Measurements from ENCODE around the gene SENP7.
"Not testable (repeated sequence)": the region's sequence is repeated elsewhere in the genome, so short reads cannot be mapped to it uniquely, and the experiment has no call there.

The SENP7 gene

GRCh38 chr3:101319531-101319930 is 193.5 kb downstream of the SENP7 start:
- TF ChIP-seq ZNF565 (CRISPR knock-in tag; conservative IDR thresholded peaks at IDR 0.05; ENCODE audit: low read depth), result no peak
- no peak for TF ChIP-seq ZC3H10 (CRISPR knock-in tag; IDR thresholded peaks at IDR 0.05)
- TF ChIP-seq TCF4 (CRISPR knock-in tag; IDR thresholded peaks at IDR 0.05; ENCODE audit: borderline replicate concordance), result no peak
- no peak for TF ChIP-seq GLIS3 (CRISPR knock-in tag; IDR thresholded peaks at IDR 0.05)
- TF ChIP-seq OSR1 (CRISPR knock-in tag; IDR thresholded peaks at IDR 0.05), result no peak
- no peak for ATAC-seq

GRCh38 chr3:101312545-101312944 is 200.5 kb downstream of the SENP7 start:
- TF ChIP-seq ESRRG (CRISPR knock-in tag; IDR thresholded peaks at IDR 0.05), result no peak
- no peak for TF ChIP-seq ZNF70 (CRISPR knock-in tag; IDR thresholded peaks at IDR 0.05)
- no peak for TF ChIP-seq TOX (CRISPR knock-in tag; IDR thresholded peaks at IDR 0.05; ENCODE audit: borderline replicate concordance)
- no peak for TF ChIP-seq ZNF565 (CRISPR knock-in tag; conservative IDR thresholded peaks at IDR 0.05; ENCODE audit: low read depth)
- no peak for ATAC-seq

- no peak for ATAC-seq
- TF ChIP-seq OSR1 (CRISPR knock-in tag; IDR thresholded peaks at IDR 0.05) (no peak), TOX (CRISPR knock-in tag; IDR thresholded peaks at IDR 0.05; ENCODE audit: borderline replicate concordance) (no peak), ESRRG (CRISPR knock-in tag; IDR thresholded peaks at IDR 0.05) (no peak), RARB (CRISPR knock-in tag; IDR thresholded peaks at IDR 0.05) (no peak), ZNF8 (CRISPR knock-in tag; IDR thresholded peaks at IDR 0.05) (no peak), ISL1 (CRISPR knock-in tag; IDR thresholded peaks at IDR 0.05) (no peak; the same call in 1 of the 2 replicates), SNAI2 (CRISPR knock-in tag; IDR thresholded peaks at IDR 0.05) (no peak), ZNF565 (CRISPR knock-in tag; conservative IDR thresholded peaks at IDR 0.05; ENCODE audit: low read depth) (no peak), CSRNP3 (CRISPR knock-in tag; IDR thresholded peaks at IDR 0.05) (no peak), ZFP30 (CRISPR knock-in tag; IDR thresholded peaks at IDR 0.05) (no peak), ZFP3 (CRISPR knock-in tag; IDR thresholded peaks at IDR 0.05) (no peak), ZNF70 (CRISPR knock-in tag; IDR thresholded peaks at IDR 0.05) (no peak), TCF4 (CRISPR knock-in tag; IDR thresholded peaks at IDR 0.05; ENCODE audit: borderline replicate concordance) (no peak), ZC3H10 (CRISPR knock-in tag; IDR thresholded peaks at IDR 0.05) (no peak)
These were observed 201.3 kb downstream of the SENP7 start for GRCh38 chr3:101311676-101312075.

GRCh38 chr3:101310978-101311375 is 202.0 kb downstream of the SENP7 start:
- ATAC-seq, result no peak
- TF ChIP-seq SNAI2 (CRISPR knock-in tag; IDR thresholded peaks at IDR 0.05), result no peak
- no peak for TF ChIP-seq CSRNP3 (CRISPR knock-in tag; IDR thresholded peaks at IDR 0.05)
- TF ChIP-seq ZFP30 (CRISPR knock-in tag; IDR thresholded peaks at IDR 0.05), result no peak
- TF ChIP-seq RARB (CRISPR knock-in tag; IDR thresholded peaks at IDR 0.05), result no peak

GRCh38 chr3:101308147-101308772 is 204.8 kb downstream of the SENP7 start:
- ATAC-seq, result not testable (repeated sequence)

GRCh38 chr3:101303836-101304235 is 209.2 kb downstream of the SENP7 start:
- no peak for ATAC-seq

More at GRCh38 chr3:101303836-101304235, 209.2 kb downstream of the SENP7 start:
- TF ChIP-seq RARB (CRISPR knock-in tag; IDR thresholded peaks at IDR 0.05) (no peak), PATZ1 (CRISPR knock-in tag; IDR thresholded peaks at IDR 0.05; ENCODE audit: borderline replicate concordance) (no peak), SNAI2 (CRISPR knock-in tag; IDR thresholded peaks at IDR 0.05) (no peak), ZNF8 (CRISPR knock-in tag; IDR thresholded peaks at IDR 0.05) (no peak), CSRNP3 (CRISPR knock-in tag; IDR thresholded peaks at IDR 0.05) (no peak), ZC3H10 (CRISPR knock-in tag; IDR thresholded peaks at IDR 0.05) (no peak), PPARA (CRISPR knock-in tag; IDR thresholded peaks at IDR 0.05; ENCODE audit: borderline replicate concordance) (no peak)

Data from SK-N-SH treated with all-trans-retinoic acid at 6 μM for 48 hours (cell line).